Fibroblast of lung (primary cell): Measurements from ENCODE around the gene GSTK1. TPM values are rescaled to one million over a fixed set of nuclear protein-coding genes. Genes with fewer than 3 reads are reported as not detected.

ENCODE experiments used
- DNase-seq, 2 donors: peaks; one replicate each; pipeline versions ENCODE4 v3.0.0 to v3.0.0-alpha.2; 2010; ENCODE audit warnings: low read depth in 2 of 2
- H2AFZ ChIP-seq: 2 replicates; pipeline ENCODE4 v1.5.1; 2012; ENCODE audit warnings: low read length, control low read depth, inconsistent platforms
- H3K27ac ChIP-seq: 2 replicates; pipeline ENCODE4 v1.5.1; 2011; ENCODE audit warnings: low read length, control low read depth; ENCODE audit not compliant: insufficient read depth
- H3K27me3 ChIP-seq: 2 replicates; pipeline ENCODE4 v1.5.1; 2011; ENCODE audit warnings: mild to moderate bottlenecking, low read length; ENCODE audit not compliant: control insufficient read depth, insufficient read depth
- H3K36me3 ChIP-seq: 2 replicates; pipeline ENCODE4 v1.5.1; 2011; ENCODE audit warnings: low read length; ENCODE audit not compliant: control insufficient read depth, insufficient read depth
- H3K4me1 ChIP-seq: 2 replicates; pipeline ENCODE4 v1.5.1; 2011; ENCODE audit warnings: low read length; ENCODE audit not compliant: control insufficient read depth, insufficient read depth; ENCODE audit errors: extremely low read depth
- H3K4me2 ChIP-seq: 2 replicates; pipeline ENCODE4 v1.5.1; 2011; ENCODE audit warnings: low read length, control low read depth; ENCODE audit not compliant: insufficient read depth; ENCODE audit errors: extremely low read depth
- H3K4me3 ChIP-seq, 4 experiments: fragments of 200-600 bp in 1 of 4; sonication (generic) in 1 of 4; replicated peaks in 1 of 4; 2 replicates each; pipeline ENCODE4 v1.5.1; 2011 to 2016; ENCODE audit warnings: low read length in 4 of 4, low read depth in 3 of 4, mild to moderate bottlenecking in 3 of 4, control low read depth in 2 of 4, inconsistent platforms in 1 of 4, mixed read lengths in 1 of 4; ENCODE audit not compliant: insufficient read depth in 1 of 4; ENCODE audit errors: control extremely low read depth in 1 of 4
- H3K79me2 ChIP-seq: 2 replicates; pipeline ENCODE4 v1.5.1; 2012; ENCODE audit warnings: mild to moderate bottlenecking, low read length, inconsistent platforms; ENCODE audit not compliant: control insufficient read depth, insufficient read depth
- H3K9ac ChIP-seq: 2 replicates; pipeline ENCODE4 v1.5.1; 2011; ENCODE audit warnings: mild to moderate bottlenecking, low read length, control low read depth; ENCODE audit not compliant: insufficient read depth
- H3K9me3 ChIP-seq: 2 replicates; pipeline ENCODE4 v1.5.1; 2012; ENCODE audit warnings: low read depth, low read length; ENCODE audit not compliant: control insufficient read depth, insufficient read depth
- H4K20me1 ChIP-seq: 2 replicates; pipeline ENCODE4 v1.5.1; 2011; ENCODE audit warnings: low read length; ENCODE audit not compliant: control insufficient read depth, insufficient read depth; ENCODE audit errors: extremely low read depth
- EZH2 ChIP-seq: IDR thresholded peaks from 2 replicates; pipeline ENCODE4 v1.5.1; 2012; ENCODE audit warnings: low read length, control low read depth, mild to moderate bottlenecking; ENCODE audit errors: missing control alignments
- polyA plus RNA-seq, 2 donors: library from polyadenylated mRNA; depleted of rRNA in 1 of 2; stranded (reverse) in 1 of 2; unstranded in 1 of 2; fragments of >200 nt; gene quantifications; 2 replicates each; pipeline ENCODE4 v1.2.1, GENCODE V29; 2011 to 2012; ENCODE audit warnings: missing spikeins in 1 of 2
- total RNA-seq: library from RNA; depleted of rRNA; stranded (reverse); fragments of >200 nt; gene quantifications from 2 replicates; pipeline ENCODE4 v1.2.1, GENCODE V29; 2014
- TF ChIP-seq, protein P1 (sequence below), 2 donors: IDR thresholded peaks in 1 of 2; conservative IDR thresholded peaks in 1 of 2; 1 replicate in 1 of 2; 2 replicates in 1 of 2; pipeline ENCODE4 v1.5.1; 2011 to 2012; ENCODE audit warnings: low read length in 2 of 2, control low read depth in 1 of 2, inconsistent platforms in 1 of 2, low read depth in 1 of 2, mild to moderate bottlenecking in 1 of 2

The GSTK1 gene
- total and polyA plus RNA-seq, 2 donors (not counting 1 experiment from before 2014, with no cell fraction given): 110 to 131 TPM

DNA sequence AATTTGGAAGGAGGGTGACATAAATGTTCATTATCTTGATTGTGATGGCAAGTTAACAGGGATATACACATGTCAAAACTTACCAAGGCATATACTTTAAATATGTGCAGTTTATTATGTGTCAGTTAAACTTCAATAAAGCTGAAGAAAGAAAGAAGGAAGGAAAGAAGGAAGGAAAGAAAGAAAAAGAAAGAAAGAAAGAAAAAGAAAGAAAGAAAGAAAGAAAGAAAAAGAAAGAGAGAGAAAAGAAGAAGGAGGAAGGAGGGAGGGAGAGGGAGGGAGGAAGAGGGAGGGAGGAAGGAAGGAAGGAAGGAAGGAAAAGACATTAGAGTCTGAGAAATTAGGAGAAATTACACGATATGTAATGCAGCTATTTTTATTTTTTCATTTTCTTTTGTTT, 15.9 kb upstream of the GSTK1 start:
- no peak overlapping the region for H3K27ac ChIP-seq
- H3K9ac ChIP-seq: no peak overlapping the region
- no peaks in the 10 kb centered on the region for H3K36me3 ChIP-seq
- no peaks in the 10 kb centered on the region for H3K9me3 ChIP-seq
- H3K4me2 ChIP-seq: no peak overlapping the region
- H3K4me1 ChIP-seq: peaks cover 2% of the 10 kb centered on the region
- peaks cover 2% of the 10 kb centered on the region for H3K27me3 ChIP-seq
- DNase-seq: no peak
- H4K20me1 ChIP-seq: no peaks in the 10 kb centered on the region
- no peak for TF ChIP-seq EZH2
- TF ChIP-seq, protein P1, sequence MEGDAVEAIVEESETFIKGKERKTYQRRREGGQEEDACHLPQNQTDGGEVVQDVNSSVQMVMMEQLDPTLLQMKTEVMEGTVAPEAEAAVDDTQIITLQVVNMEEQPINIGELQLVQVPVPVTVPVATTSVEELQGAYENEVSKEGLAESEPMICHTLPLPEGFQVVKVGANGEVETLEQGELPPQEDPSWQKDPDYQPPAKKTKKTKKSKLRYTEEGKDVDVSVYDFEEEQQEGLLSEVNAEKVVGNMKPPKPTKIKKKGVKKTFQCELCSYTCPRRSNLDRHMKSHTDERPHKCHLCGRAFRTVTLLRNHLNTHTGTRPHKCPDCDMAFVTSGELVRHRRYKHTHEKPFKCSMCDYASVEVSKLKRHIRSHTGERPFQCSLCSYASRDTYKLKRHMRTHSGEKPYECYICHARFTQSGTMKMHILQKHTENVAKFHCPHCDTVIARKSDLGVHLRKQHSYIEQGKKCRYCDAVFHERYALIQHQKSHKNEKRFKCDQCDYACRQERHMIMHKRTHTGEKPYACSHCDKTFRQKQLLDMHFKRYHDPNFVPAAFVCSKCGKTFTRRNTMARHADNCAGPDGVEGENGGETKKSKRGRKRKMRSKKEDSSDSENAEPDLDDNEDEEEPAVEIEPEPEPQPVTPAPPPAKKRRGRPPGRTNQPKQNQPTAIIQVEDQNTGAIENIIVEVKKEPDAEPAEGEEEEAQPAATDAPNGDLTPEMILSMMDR (conservative IDR thresholded peaks at IDR 0.05 in 1 of 2, IDR thresholded peaks at IDR 0.05 in 1 of 2; ENCODE audit: low read depth in 1 of 2, low read length in 2 of 2): no peak
- H3K4me3 ChIP-seq: no peak overlapping the region
- no peaks in the 10 kb centered on the region for H3K79me2 ChIP-seq
- no peak overlapping the region for H2AFZ ChIP-seq

DNA sequence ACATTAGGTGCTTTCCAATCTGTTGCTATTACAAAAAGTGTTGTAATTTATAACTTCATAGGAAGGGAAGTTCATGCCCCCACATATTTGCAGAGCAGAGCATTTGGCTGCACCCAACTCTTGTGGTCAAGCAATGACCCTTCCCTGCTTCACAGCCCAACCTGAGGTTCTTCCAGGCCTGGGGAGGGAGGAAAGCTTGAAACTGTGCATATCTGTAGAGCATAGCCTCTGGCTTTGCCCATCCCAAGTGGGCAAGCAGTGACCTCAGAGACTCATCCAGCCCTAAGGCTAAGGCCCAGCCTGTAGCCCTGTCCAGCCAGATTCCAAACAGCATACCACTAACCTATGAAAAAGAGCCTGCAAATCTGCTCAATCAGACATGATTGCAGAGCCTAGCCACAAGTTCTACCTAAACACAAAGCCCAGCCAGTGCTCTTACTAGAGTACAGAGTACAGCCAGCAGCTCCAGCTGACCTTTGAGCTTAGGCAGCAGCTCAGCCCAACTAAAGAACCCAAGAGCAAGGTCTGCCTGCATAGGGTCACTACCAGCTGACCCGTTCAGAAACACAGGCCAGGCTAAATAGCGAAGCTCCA, 14.4 kb upstream of the GSTK1 start:
- Histone ChIP-seq H3K9me3 (no peaks in the 10 kb centered on the region), H4K20me1 (no peaks in the 10 kb centered on the region), H3K36me3 (no peaks in the 10 kb centered on the region), H3K4me1 (no peaks in the 10 kb centered on the region), H3K79me2 (no peaks in the 10 kb centered on the region), H3K4me2 (no peak overlapping the region), H3K9ac (no peak overlapping the region), H3K4me3 (no peak overlapping the region), H3K27me3 (peaks cover 2% of the 10 kb centered on the region), H2AFZ (no peak overlapping the region), H3K27ac (no peak overlapping the region)
- DNase-seq: peak in 1 of 2 donors; percentile 34
- TF ChIP-seq, protein P1 (conservative IDR thresholded peaks at IDR 0.05 in 1 of 2, IDR thresholded peaks at IDR 0.05 in 1 of 2; ENCODE audit: low read depth in 1 of 2, low read length in 2 of 2): no peak
- TF ChIP-seq EZH2: no peak

DNA sequence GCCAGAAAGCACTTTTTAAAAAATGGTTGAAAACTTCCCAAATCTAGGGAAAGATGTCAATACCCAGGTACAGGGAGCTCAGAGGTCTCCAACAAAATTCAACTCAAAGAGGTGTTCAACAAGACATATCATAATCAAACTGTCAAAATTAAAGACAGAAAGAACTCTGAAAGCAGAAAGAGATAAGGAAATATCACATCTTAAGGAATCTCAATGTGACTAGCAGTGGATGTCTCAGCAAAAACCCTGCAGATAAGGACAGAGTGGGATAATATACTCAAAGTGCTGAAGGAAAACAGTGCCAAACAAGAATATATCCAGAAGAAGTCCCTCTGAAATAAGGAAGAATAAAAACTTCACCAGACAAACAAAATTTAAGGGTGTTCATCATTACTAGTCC, 13.0 kb upstream of the GSTK1 start:
- no peaks in the 10 kb centered on the region for H3K4me1 ChIP-seq
- H3K36me3 ChIP-seq: no peaks in the 10 kb centered on the region
- no peak overlapping the region for H3K4me3 ChIP-seq
- H3K79me2 ChIP-seq: no peaks in the 10 kb centered on the region
- no peak overlapping the region for H3K9ac ChIP-seq
- peaks cover 2% of the 10 kb centered on the region for H3K27me3 ChIP-seq
- H3K27ac ChIP-seq: no peak overlapping the region
- no peak for DNase-seq
- no peaks in the 10 kb centered on the region for H4K20me1 ChIP-seq
- no peaks in the 10 kb centered on the region for H3K9me3 ChIP-seq
- TF ChIP-seq, protein P1 (conservative IDR thresholded peaks at IDR 0.05 in 1 of 2, IDR thresholded peaks at IDR 0.05 in 1 of 2; ENCODE audit: low read depth in 1 of 2, low read length in 2 of 2): no peak
- TF ChIP-seq EZH2: no peak
- H3K4me2 ChIP-seq: no peak overlapping the region
- no peak overlapping the region for H2AFZ ChIP-seq
